SK-N-MC (cell line): Measurements from ENCODE around the gene MRPL40.

Source experiments
- EZH2 ChIP-seq: fragments of 200-600 bp; sonication (generic); IDR thresholded peaks from one replicate; pipeline ENCODE4 v1.6.1; 2017; ENCODE audit warnings: antibody characterized with exemption
- POLR2AphosphoS5 ChIP-seq: IDR thresholded peaks from 2 replicates; pipeline ENCODE4 v1.6.1; 2012; ENCODE audit warnings: mild to moderate bottlenecking, low read depth, low read length, borderline replicate concordance

- TF ChIP-seq POLR2AphosphoS5 = peak; percentile 64; the same call in 1 of the 2 replicates
- TF ChIP-seq EZH2 = no peak
Measured at GRCh38 chr22:19479355-19480172, 47.2 kb downstream of the MRPL40 start, which contains the start of gene CDC45.
